ENCODE results near the gene LMX1B.

The LMX1B gene

GRCh38 chr9:126689027-126689825, 75.5 kb downstream of the LMX1B start:
- DNase-seq (ENCODE audit: low spot score) = no peak
- in situ Hi-C loops (cut with MboI; ENCODE audit: low sequenced_read_pairs, unreplicated experiment) = no loop called here
- TF ChIP-seq, protein P1, sequence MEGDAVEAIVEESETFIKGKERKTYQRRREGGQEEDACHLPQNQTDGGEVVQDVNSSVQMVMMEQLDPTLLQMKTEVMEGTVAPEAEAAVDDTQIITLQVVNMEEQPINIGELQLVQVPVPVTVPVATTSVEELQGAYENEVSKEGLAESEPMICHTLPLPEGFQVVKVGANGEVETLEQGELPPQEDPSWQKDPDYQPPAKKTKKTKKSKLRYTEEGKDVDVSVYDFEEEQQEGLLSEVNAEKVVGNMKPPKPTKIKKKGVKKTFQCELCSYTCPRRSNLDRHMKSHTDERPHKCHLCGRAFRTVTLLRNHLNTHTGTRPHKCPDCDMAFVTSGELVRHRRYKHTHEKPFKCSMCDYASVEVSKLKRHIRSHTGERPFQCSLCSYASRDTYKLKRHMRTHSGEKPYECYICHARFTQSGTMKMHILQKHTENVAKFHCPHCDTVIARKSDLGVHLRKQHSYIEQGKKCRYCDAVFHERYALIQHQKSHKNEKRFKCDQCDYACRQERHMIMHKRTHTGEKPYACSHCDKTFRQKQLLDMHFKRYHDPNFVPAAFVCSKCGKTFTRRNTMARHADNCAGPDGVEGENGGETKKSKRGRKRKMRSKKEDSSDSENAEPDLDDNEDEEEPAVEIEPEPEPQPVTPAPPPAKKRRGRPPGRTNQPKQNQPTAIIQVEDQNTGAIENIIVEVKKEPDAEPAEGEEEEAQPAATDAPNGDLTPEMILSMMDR (IDR thresholded peaks at IDR 0.05; ENCODE audit: borderline replicate concordance, control extremely low read depth, extremely low read depth, insufficient read depth, missing control alignments) = no peak

DNA sequence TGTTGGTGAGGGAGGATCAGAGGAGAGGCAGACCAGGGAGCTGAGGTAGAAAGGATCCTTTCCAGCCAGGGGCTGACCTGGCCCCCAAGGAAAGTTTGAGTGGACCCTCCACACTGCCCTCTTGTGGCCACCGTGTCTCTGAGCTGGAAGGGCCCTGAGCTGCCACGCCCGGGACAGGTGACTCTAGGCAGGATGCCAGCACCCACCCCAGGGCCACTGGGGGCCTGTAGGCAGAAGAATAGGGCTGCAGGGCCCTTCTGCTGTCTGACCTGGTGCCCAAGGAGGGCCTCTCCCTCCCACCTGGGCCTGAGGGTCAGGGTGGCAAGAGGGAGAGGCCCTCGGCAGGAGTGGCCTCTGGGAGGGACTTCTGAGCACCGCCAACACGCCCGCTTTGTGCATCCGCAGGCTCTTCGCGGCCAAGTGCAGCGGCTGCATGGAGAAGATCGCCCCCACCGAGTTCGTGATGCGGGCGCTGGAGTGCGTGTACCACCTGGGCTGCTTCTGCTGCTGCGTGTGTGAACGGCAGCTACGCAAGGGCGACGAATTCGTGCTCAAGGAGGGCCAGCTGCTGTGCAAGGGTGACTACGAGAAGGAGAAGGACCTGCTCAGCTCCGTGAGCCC, 76.8 kb downstream of the LMX1B start:
- TF ChIP-seq, protein P1 (IDR thresholded peaks at IDR 0.05; ENCODE audit: borderline replicate concordance, control extremely low read depth, extremely low read depth, insufficient read depth, missing control alignments) = peak; percentile 74
- peak; percentile 84 for DNase-seq (ENCODE audit: low spot score)
- in situ Hi-C loops (cut with MboI; ENCODE audit: low sequenced_read_pairs, unreplicated experiment) = no loop called here

- no peak for DNase-seq (ENCODE audit: low spot score)
- TF ChIP-seq, protein P1 (IDR thresholded peaks at IDR 0.05; ENCODE audit: borderline replicate concordance, control extremely low read depth, extremely low read depth, insufficient read depth, missing control alignments) = no peak
Measured at GRCh38 chr9:126692041-126692758, 78.5 kb downstream of the LMX1B start.

GRCh38 chr9:126692759-126693427, 79.2 kb downstream of the LMX1B start:
- DNase-seq (ENCODE audit: low spot score) = no peak
- in situ Hi-C loops (cut with MboI; ENCODE audit: low sequenced_read_pairs, unreplicated experiment) = no loop called here
- TF ChIP-seq, protein P1 (IDR thresholded peaks at IDR 0.05; ENCODE audit: borderline replicate concordance, control extremely low read depth, extremely low read depth, insufficient read depth, missing control alignments) = no peak

More at GRCh38 chr9:126692041-126692758, 78.5 kb downstream of the LMX1B start:
- in situ Hi-C loops (cut with MboI; ENCODE audit: low sequenced_read_pairs, unreplicated experiment) = no loop called here

DNA sequence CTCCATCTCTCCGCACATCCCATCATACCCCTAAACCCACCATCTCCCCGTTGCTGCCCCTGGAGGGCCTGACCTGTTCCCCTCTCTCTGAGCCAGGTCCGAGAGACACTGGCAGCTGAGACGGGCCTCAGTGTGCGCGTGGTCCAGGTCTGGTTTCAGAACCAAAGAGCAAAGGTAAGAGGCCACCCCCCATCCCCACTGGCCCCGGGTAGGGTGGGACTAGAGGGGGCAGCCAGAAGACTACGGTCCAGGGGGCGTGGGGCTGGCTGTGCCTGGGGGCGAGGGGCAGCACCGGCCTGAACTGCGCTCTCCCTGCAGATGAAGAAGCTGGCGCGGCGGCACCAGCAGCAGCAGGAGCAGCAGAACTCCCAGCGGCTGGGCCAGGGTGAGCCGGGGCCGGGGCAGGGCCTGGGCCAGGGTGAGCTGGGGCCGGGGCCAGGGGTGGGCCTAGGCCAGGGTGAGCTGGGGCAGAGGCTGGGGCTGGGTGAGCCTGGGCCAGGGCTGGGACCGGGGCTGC, 79.8 kb downstream of the LMX1B start:
- no peak for DNase-seq (ENCODE audit: low spot score)
- TF ChIP-seq, protein P1 (IDR thresholded peaks at IDR 0.05; ENCODE audit: borderline replicate concordance, control extremely low read depth, extremely low read depth, insufficient read depth, missing control alignments) = no peak
- in situ Hi-C loops (cut with MboI; ENCODE audit: low sequenced_read_pairs, unreplicated experiment) = no loop called here
